Effector memory CD8-positive, alpha-beta T cell (primary cell): Measurements from ENCODE around the gene MXD1.
A peak's percentile ranks its signal among the peaks of the same experiment; 100 is the strongest.
"Not testable (repeated sequence)": the region's sequence is repeated elsewhere in the genome, so short reads cannot be mapped to it uniquely, and the experiment has no call there.

Experiments
- ATAC-seq: fragments of 150-1000 bp; cut with Tn5 transposase; replicated peaks from 2 replicates; pipeline ENCODE4 v1.10.0; 2021; ENCODE audit warnings: mild to moderate bottlenecking, moderate library complexity
- DNase-seq, 3 experiments: peaks; one replicate each; pipeline ENCODE4 v3.0.0; 2021
- H3K27ac Mint-ChIP-seq, 2 donors: one replicate each; pipeline ENCODE4 v1.8.0; 2022; ENCODE audit warnings: mild to moderate bottlenecking in 2 of 2, mixed read lengths in 2 of 2, moderate library complexity in 2 of 2
- H3K27me3 Mint-ChIP-seq, 2 donors: one replicate each; pipeline ENCODE4 v1.8.0; 2022; ENCODE audit warnings: mixed read lengths in 2 of 2
- H3K36me3 Mint-ChIP-seq: one replicate; pipeline ENCODE4 v1.8.0; 2022; ENCODE audit warnings: mild to moderate bottlenecking, moderate library complexity, mixed read lengths; ENCODE audit not compliant: insufficient read depth
- H3K4me1 Mint-ChIP-seq, 2 donors: one replicate each; pipeline ENCODE4 v1.8.0; 2022; ENCODE audit warnings: low read depth in 2 of 2, mixed read lengths in 2 of 2
- H3K4me3 Mint-ChIP-seq, 2 donors: one replicate each; pipeline ENCODE4 v1.8.0; 2022; ENCODE audit warnings: mild to moderate bottlenecking in 2 of 2, mixed read lengths in 2 of 2, moderate library complexity in 2 of 2
- H3K9me3 Mint-ChIP-seq, 2 donors: one replicate each; pipeline ENCODE4 v1.8.0; 2022; ENCODE audit warnings: mixed read lengths in 2 of 2
- total RNA-seq, 9 experiments: gene quantifications; one replicate each; lab custom pipeline; 2026; lab: John Stamatoyannopoulos, UW

The MXD1 gene
- 18.7 to 85.2 (median 34.5) reads per million in 9 experiments for total RNA-seq

- H3K36me3 Mint-ChIP-seq = peaks cover 53% of the 10 kb centered on the region
- H3K9me3 Mint-ChIP-seq = no peaks in the 10 kb centered on the region
- peaks cover 11 to 14% of the 10 kb centered on the region in 2 donors for H3K4me1 Mint-ChIP-seq
- H3K27ac Mint-ChIP-seq = peak within 1 kb of the TSS; percentile 87 to 93
- DNase-seq (peak in 2 of 3 experiments; percentile 99), ATAC-seq (no peak)
- peak within 1 kb of the TSS; percentile 85 to 86 for H3K4me3 Mint-ChIP-seq
- H3K27me3 Mint-ChIP-seq = no peaks in the 10 kb centered on the region
These were observed at the start of gene MXD1 for GRCh38 chr2:69914950-69915945. Gene MXD1, plus strand, starts transcription at chr2:69915109. Its CDS starts 222 bp downstream, at chr2:69915331.

- no peak overlapping the region for H3K27ac Mint-ChIP-seq
- peaks cover 0 to 2% of the 10 kb centered on the region in 2 donors for H3K9me3 Mint-ChIP-seq
- H3K4me1 Mint-ChIP-seq = peaks cover 5 to 7% of the 10 kb centered on the region in 2 donors
- no peak overlapping the region for H3K4me3 Mint-ChIP-seq
- ATAC-seq (no peak), DNase-seq (no peak)
- H3K27me3 Mint-ChIP-seq = no peaks in the 10 kb centered on the region
- H3K36me3 Mint-ChIP-seq = no peaks in the 10 kb centered on the region
These were observed 26.5 kb upstream of the MXD1 start for GRCh38 chr2:69888451-69888850.

GRCh38 chr2:69889302-69889701, 25.6 kb upstream of the MXD1 start:
- Mint-ChIP-seq H3K36me3 (peaks cover 7% of the 10 kb centered on the region), H3K27me3 (no peaks in the 10 kb centered on the region), H3K9me3 (peaks cover 0 to 2% of the 10 kb centered on the region in 2 donors), H3K27ac (no peak overlapping the region), H3K4me3 (no peak overlapping the region), H3K4me1 (peaks cover 8 to 15% of the 10 kb centered on the region in 2 donors)
- ATAC-seq (no peak), DNase-seq (no peak)

GRCh38 chr2:69890881-69891280, 24.0 kb upstream of the MXD1 start:
- DNase-seq (no peak), ATAC-seq (no peak)
- Mint-ChIP-seq H3K4me1 (peaks cover 14 to 24% of the 10 kb centered on the region in 2 donors), H3K27ac (no peak overlapping the region), H3K36me3 (peaks cover 12% of the 10 kb centered on the region), H3K4me3 (no peak overlapping the region), H3K9me3 (peaks cover 0 to 2% of the 10 kb centered on the region in 2 donors), H3K27me3 (no peaks in the 10 kb centered on the region)

- H3K9me3 Mint-ChIP-seq, H3K27me3 Mint-ChIP-seq, DNase-seq, ATAC-seq: not testable (repeated sequence)
- Mint-ChIP-seq H3K4me1 (peaks cover 21 to 35% of the 10 kb centered on the region in 2 donors), H3K4me3 (peak overlapping the region; percentile 99 to 100), H3K36me3 (peaks cover 32% of the 10 kb centered on the region), H3K27ac (peak overlapping the region; percentile 99 to 100)
These were observed 22.0 kb upstream of the MXD1 start for GRCh38 chr2:69892838-69893424.

GRCh38 chr2:69893684-69894551, 21.0 kb upstream of the MXD1 start, which contains the start of gene SNRNP27:
Gene SNRNP27, plus strand, starts transcription at chr2:69893956. Its CDS starts 29 bp downstream, at chr2:69893985.
- peak within 1 kb of the TSS; percentile 99 to 100 for H3K27ac Mint-ChIP-seq
- H3K9me3 Mint-ChIP-seq = peaks cover 0 to 2% of the 10 kb centered on the region in 2 donors
- ATAC-seq (peak; percentile 96), DNase-seq (peak; percentile 75 to 85 (median 79))
- peaks cover 21 to 36% of the 10 kb centered on the region in 2 donors for H3K4me1 Mint-ChIP-seq
- no peaks in the 10 kb centered on the region for H3K27me3 Mint-ChIP-seq
- peak within 1 kb of the TSS; percentile 99 to 100 for H3K4me3 Mint-ChIP-seq
- H3K36me3 Mint-ChIP-seq = peaks cover 41% of the 10 kb centered on the region

GRCh38 chr2:69894737-69895136, 20.2 kb upstream of the MXD1 start:
- not testable (repeated sequence) for H3K9me3 Mint-ChIP-seq, H3K27me3 Mint-ChIP-seq, DNase-seq, ATAC-seq
- H3K27ac Mint-ChIP-seq = peak overlapping the region; percentile 99 to 100
- peak overlapping the region; percentile 99 to 100 for H3K4me3 Mint-ChIP-seq
- H3K36me3 Mint-ChIP-seq = peaks cover 49% of the 10 kb centered on the region
- peaks cover 21 to 36% of the 10 kb centered on the region in 2 donors for H3K4me1 Mint-ChIP-seq

- ATAC-seq (peak; percentile 59), DNase-seq (no peak)
- Mint-ChIP-seq H3K4me1 (peaks cover 23 to 41% of the 10 kb centered on the region in 2 donors), H3K4me3 (peak overlapping the region; percentile 83 to 91), H3K27ac (peak overlapping the region; percentile 93 to 96), H3K27me3 (no peaks in the 10 kb centered on the region), H3K9me3 (no peaks in the 10 kb centered on the region), H3K36me3 (peaks cover 79% of the 10 kb centered on the region)
These were observed 12.5 kb upstream of the MXD1 start for GRCh38 chr2:69902213-69902922.

- Mint-ChIP-seq H3K9me3 (no peaks in the 10 kb centered on the region), H3K4me3 (no peak overlapping the region), H3K27me3 (no peaks in the 10 kb centered on the region), H3K4me1 (peaks cover 8 to 19% of the 10 kb centered on the region in 2 donors), H3K36me3 (peaks cover 71% of the 10 kb centered on the region), H3K27ac (no peak overlapping the region)
- DNase-seq (no peak), ATAC-seq (no peak)
These were observed 7.7 kb upstream of the MXD1 start for GRCh38 chr2:69907216-69907615.

GRCh38 chr2:69911985-69912563, 2.8 kb upstream of the MXD1 start:
- Mint-ChIP-seq H3K27ac (peak overlapping the region in 1 of 2 donors; percentile 26), H3K27me3 (no peaks in the 10 kb centered on the region), H3K4me3 (peak overlapping the region in 1 of 2 donors; percentile 35), H3K4me1 (peaks cover 4 to 9% of the 10 kb centered on the region in 2 donors), H3K36me3 (peaks cover 53% of the 10 kb centered on the region), H3K9me3 (no peaks in the 10 kb centered on the region)
- DNase-seq (peak in 1 of 3 experiments; percentile 23), ATAC-seq (no peak)

GRCh38 chr2:69914164-69914949, 552 bp upstream of the MXD1 start:
- no peaks in the 10 kb centered on the region for H3K9me3 Mint-ChIP-seq
- peaks cover 49% of the 10 kb centered on the region for H3K36me3 Mint-ChIP-seq
- peak overlapping the region; percentile 87 to 93 for H3K27ac Mint-ChIP-seq
- peak; percentile 87 for ATAC-seq
- H3K4me3 Mint-ChIP-seq = peak overlapping the region; percentile 85 to 86
- H3K27me3 Mint-ChIP-seq = no peaks in the 10 kb centered on the region
- DNase-seq = peak in 1 of 3 experiments; percentile 100
- peaks cover 11% of the 10 kb centered on the region in 2 donors for H3K4me1 Mint-ChIP-seq
